ENCODE measurements around the gene GDNF. TPM values are rescaled to one million over a fixed set of nuclear protein-coding genes. Genes with fewer than 3 reads are reported as not detected.

The GDNF gene
- total RNA-seq, 5 donors from 2014 or later (not counting 1 experiment from before 2014, with no cell fraction given), result not detected

GRCh38 chr5:37831821-37832534, 7.9 kb downstream of the GDNF start:
- H3K27me3 ChIP-seq (replicated peaks in 1 of 2; ENCODE audit: control insufficient read depth in 2 of 2, extremely low read depth in 1 of 2, insufficient read depth in 2 of 2, low read length in 1 of 2), result peaks cover 26 to 31% of the 10 kb centered on the region in 2 experiments
- Mint-ChIP-seq H3K9me3 (no peaks in the 10 kb centered on the region), H3K27ac (no peak overlapping the region), H3K4me3 (no peak overlapping the region), H3K27me3 (peaks cover 54 to 56% of the 10 kb centered on the region in 2 donors), H3K36me3 (no peaks in the 10 kb centered on the region), H3K4me1 (peaks cover 1 to 11% (median 2%) of the 10 kb centered on the region in 3 donors)
- no peak for DNase-seq
- no peak overlapping the region for H3K4me3 ChIP-seq (ENCODE audit: control insufficient read depth in 1 of 2, extremely low read depth in 1 of 2, low read length in 1 of 2)
- POLR2A ChIA-PET, result no interaction called here
- CTCF ChIA-PET, result no interaction called here
- no peak overlapping the region for H3K27ac ChIP-seq (ENCODE audit: low read length)
- H3K9me3 ChIP-seq, result no peaks in the 10 kb centered on the region
- no peaks in the 10 kb centered on the region for H3K36me3 ChIP-seq (ENCODE audit: control insufficient read depth in 2 of 2, extremely low read depth in 1 of 2, insufficient read depth in 1 of 2, low read length in 1 of 2)
- peaks cover 0 to 6% of the 10 kb centered on the region in 2 experiments for H3K4me1 ChIP-seq (ENCODE audit: control insufficient read depth in 1 of 2, extremely low read depth in 1 of 2, insufficient read depth in 2 of 2, low read length in 2 of 2)
- no peak for ATAC-seq (replicated peaks in 1 of 4)
- 43% methylated on average over 2 of the region's 7 CpGs for WGBS (ENCODE audit: insufficient coverage)

- DNase-seq (no peak), ATAC-seq (replicated peaks in 1 of 4) (no peak)
- no peaks in the 10 kb centered on the region for H3K36me3 Mint-ChIP-seq
- Histone ChIP-seq H3K27ac (ENCODE audit: low read length) (no peak overlapping the region), H3K4me1 (ENCODE audit: control insufficient read depth in 1 of 2, extremely low read depth in 1 of 2, insufficient read depth in 2 of 2, low read length in 2 of 2) (no peaks in the 10 kb centered on the region), H3K27me3 (replicated peaks in 1 of 2; ENCODE audit: control insufficient read depth in 2 of 2, extremely low read depth in 1 of 2, insufficient read depth in 2 of 2, low read length in 1 of 2) (peaks cover 18 to 21% of the 10 kb centered on the region in 2 experiments), H3K4me3 (ENCODE audit: control insufficient read depth in 1 of 2, extremely low read depth in 1 of 2, low read length in 1 of 2) (no peak overlapping the region), H3K9me3 (no peaks in the 10 kb centered on the region), H3K36me3 (ENCODE audit: control insufficient read depth in 2 of 2, extremely low read depth in 1 of 2, insufficient read depth in 1 of 2, low read length in 1 of 2) (no peaks in the 10 kb centered on the region)
- ChIA-PET CTCF (no interaction called here), POLR2A (no interaction called here)
- H3K9me3 Mint-ChIP-seq, result no peaks in the 10 kb centered on the region
- 61% methylated on average over 4 of the region's 5 CpGs for WGBS (ENCODE audit: insufficient coverage)
- H3K4me3 Mint-ChIP-seq, result no peak overlapping the region
- peaks cover 44 to 56% of the 10 kb centered on the region in 2 donors for H3K27me3 Mint-ChIP-seq
- peaks cover 0 to 5% (median 1%) of the 10 kb centered on the region in 3 donors for H3K4me1 Mint-ChIP-seq
- no peak overlapping the region for H3K27ac Mint-ChIP-seq
Observed at GRCh38 chr5:37830348-37830747, 9.5 kb downstream of the GDNF start.

GRCh38 chr5:37825334-37825915, 14.4 kb downstream of the GDNF start:
- DNase-seq (no peak), ATAC-seq (replicated peaks in 1 of 4) (no peak)
- Mint-ChIP-seq H3K9me3 (no peaks in the 10 kb centered on the region), H3K4me3 (no peak overlapping the region), H3K27me3 (peaks cover 12 to 22% of the 10 kb centered on the region in 2 donors), H3K27ac (no peak overlapping the region), H3K4me1 (no peaks in the 10 kb centered on the region), H3K36me3 (no peaks in the 10 kb centered on the region)
- H3K36me3 ChIP-seq (ENCODE audit: control insufficient read depth in 2 of 2, extremely low read depth in 1 of 2, insufficient read depth in 1 of 2, low read length in 1 of 2), result no peaks in the 10 kb centered on the region
- no peak overlapping the region for H3K27ac ChIP-seq (ENCODE audit: low read length)
- H3K4me1 ChIP-seq (ENCODE audit: control insufficient read depth in 1 of 2, extremely low read depth in 1 of 2, insufficient read depth in 2 of 2, low read length in 2 of 2), result no peaks in the 10 kb centered on the region
- no peak overlapping the region for H3K4me3 ChIP-seq (ENCODE audit: control insufficient read depth in 1 of 2, extremely low read depth in 1 of 2, low read length in 1 of 2)
- peaks cover 3 to 10% of the 10 kb centered on the region in 2 experiments for H3K27me3 ChIP-seq (replicated peaks in 1 of 2; ENCODE audit: control insufficient read depth in 2 of 2, extremely low read depth in 1 of 2, insufficient read depth in 2 of 2, low read length in 1 of 2)
- ChIA-PET POLR2A (no interaction called here), CTCF (no interaction called here)
- no peaks in the 10 kb centered on the region for H3K9me3 ChIP-seq
- WGBS (ENCODE audit: insufficient coverage), result no CpG with 5 or more reads among the region's 2 CpGs

DNA sequence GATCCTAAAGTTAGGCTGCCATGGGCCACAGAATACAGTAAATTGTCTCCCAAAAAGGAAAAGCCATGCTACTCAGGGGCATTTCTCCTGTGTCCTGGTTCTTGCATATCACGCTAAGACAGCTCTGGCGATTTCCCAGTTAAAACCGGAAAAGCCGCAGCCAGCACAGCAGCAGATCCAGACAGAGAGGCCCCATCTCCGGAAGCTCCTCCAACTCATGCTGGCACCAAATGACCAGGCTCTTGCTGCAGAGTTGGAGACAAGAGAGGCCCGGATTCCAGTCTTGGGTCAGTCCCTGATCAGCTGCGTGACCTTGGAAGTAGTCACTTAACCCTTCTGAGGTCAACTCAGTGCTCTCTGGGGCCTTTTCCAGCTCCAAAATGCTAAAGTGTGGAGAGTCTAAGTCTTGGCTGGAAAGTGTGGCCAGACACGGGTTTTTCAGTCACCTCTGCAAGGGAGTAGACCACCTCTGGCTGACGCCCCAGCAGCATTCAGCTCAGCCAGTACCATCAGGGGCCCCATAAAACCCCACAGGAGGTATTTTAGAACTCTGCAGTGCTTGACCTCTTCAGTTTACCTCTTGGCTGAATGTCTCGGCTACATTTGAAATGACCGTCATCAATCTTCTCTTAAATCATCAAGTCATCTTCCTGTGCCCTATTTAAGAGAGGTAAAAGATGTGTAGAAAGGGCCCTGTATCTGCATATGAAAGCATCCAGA, 16.2 kb downstream of the GDNF start:
- Histone ChIP-seq H3K4me3 (ENCODE audit: control insufficient read depth in 1 of 2, extremely low read depth in 1 of 2, low read length in 1 of 2) (no peak overlapping the region), H3K27ac (ENCODE audit: low read length) (no peak overlapping the region), H3K36me3 (ENCODE audit: control insufficient read depth in 2 of 2, extremely low read depth in 1 of 2, insufficient read depth in 1 of 2, low read length in 1 of 2) (no peaks in the 10 kb centered on the region), H3K4me1 (ENCODE audit: control insufficient read depth in 1 of 2, extremely low read depth in 1 of 2, insufficient read depth in 2 of 2, low read length in 2 of 2) (no peaks in the 10 kb centered on the region), H3K27me3 (replicated peaks in 1 of 2; ENCODE audit: control insufficient read depth in 2 of 2, extremely low read depth in 1 of 2, insufficient read depth in 2 of 2, low read length in 1 of 2) (peaks cover under 1 to 7% of the 10 kb centered on the region in 2 experiments), H3K9me3 (no peaks in the 10 kb centered on the region)
- no peaks in the 10 kb centered on the region for H3K4me1 Mint-ChIP-seq
- ChIA-PET POLR2A (no interaction called here), CTCF (no interaction called here)
- no peaks in the 10 kb centered on the region for H3K9me3 Mint-ChIP-seq
- ATAC-seq (replicated peaks in 1 of 4) (no peak), DNase-seq (no peak)
- no peak overlapping the region for H3K27ac Mint-ChIP-seq
- H3K4me3 Mint-ChIP-seq, result no peak overlapping the region
- 82% methylated on average over 9 of the region's 11 CpGs for WGBS (ENCODE audit: insufficient coverage)
- H3K36me3 Mint-ChIP-seq, result no peaks in the 10 kb centered on the region
- H3K27me3 Mint-ChIP-seq, result peaks cover 4 to 13% of the 10 kb centered on the region in 2 donors

DNA sequence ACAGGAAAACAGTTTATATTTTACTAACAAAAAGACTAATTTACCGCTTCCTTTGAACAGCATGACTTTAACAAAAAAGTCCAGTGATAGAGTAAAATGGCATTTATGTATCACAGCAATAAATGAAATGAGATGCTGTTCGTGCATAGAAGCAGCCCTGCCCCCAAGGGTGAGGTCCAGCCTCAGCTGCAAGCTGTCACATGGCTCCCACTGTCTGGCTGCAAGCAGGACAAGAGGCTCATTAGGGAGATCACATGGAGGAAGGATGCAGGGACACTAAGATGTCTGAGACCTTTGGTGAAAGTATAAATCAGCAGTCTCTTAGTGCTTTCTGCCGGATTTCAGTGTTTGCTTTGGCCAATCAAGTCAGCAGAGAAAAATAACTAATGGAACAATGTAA, 23.0 kb downstream of the GDNF start:
- Mint-ChIP-seq H3K4me3 (no peak overlapping the region), H3K9me3 (peaks cover 0 to 3% (median 0%) of the 10 kb centered on the region in 3 donors), H3K36me3 (no peaks in the 10 kb centered on the region), H3K27ac (no peak overlapping the region), H3K27me3 (peaks cover 4 to 5% of the 10 kb centered on the region in 2 donors), H3K4me1 (no peaks in the 10 kb centered on the region)
- H3K4me3 ChIP-seq (ENCODE audit: control insufficient read depth in 1 of 2, extremely low read depth in 1 of 2, low read length in 1 of 2), result no peak overlapping the region
- DNase-seq (no peak), ATAC-seq (replicated peaks in 1 of 4) (no peak)
- H3K4me1 ChIP-seq (ENCODE audit: control insufficient read depth in 1 of 2, extremely low read depth in 1 of 2, insufficient read depth in 2 of 2, low read length in 2 of 2), result no peaks in the 10 kb centered on the region
- no peaks in the 10 kb centered on the region for H3K36me3 ChIP-seq (ENCODE audit: control insufficient read depth in 2 of 2, extremely low read depth in 1 of 2, insufficient read depth in 1 of 2, low read length in 1 of 2)
- 50% methylated on average over 1 of the region's 3 CpGs for WGBS (ENCODE audit: insufficient coverage)
- POLR2A ChIA-PET, result no interaction called here
- H3K9me3 ChIP-seq, result no peaks in the 10 kb centered on the region
- H3K27me3 ChIP-seq (replicated peaks in 1 of 2; ENCODE audit: control insufficient read depth in 2 of 2, extremely low read depth in 1 of 2, insufficient read depth in 2 of 2, low read length in 1 of 2), result peaks cover 0 to 12% of the 10 kb centered on the region in 2 experiments
- CTCF ChIA-PET, result no interaction called here
- H3K27ac ChIP-seq (ENCODE audit: low read length), result no peak overlapping the region

- ATAC-seq (replicated peaks in 1 of 4), result no peak
- Histone ChIP-seq H3K4me3 (ENCODE audit: control insufficient read depth in 1 of 2, extremely low read depth in 1 of 2, low read length in 1 of 2) (no peak overlapping the region), H3K27me3 (replicated peaks in 1 of 2; ENCODE audit: control insufficient read depth in 2 of 2, extremely low read depth in 1 of 2, insufficient read depth in 2 of 2, low read length in 1 of 2) (peaks cover 0 to 12% of the 10 kb centered on the region in 2 experiments), H3K27ac (ENCODE audit: low read length) (no peak overlapping the region), H3K36me3 (ENCODE audit: control insufficient read depth in 2 of 2, extremely low read depth in 1 of 2, insufficient read depth in 1 of 2, low read length in 1 of 2) (no peaks in the 10 kb centered on the region), H3K4me1 (ENCODE audit: control insufficient read depth in 1 of 2, extremely low read depth in 1 of 2, insufficient read depth in 2 of 2, low read length in 2 of 2) (no peaks in the 10 kb centered on the region), H3K9me3 (no peaks in the 10 kb centered on the region)
- CTCF ChIA-PET, result no interaction called here
- no peak overlapping the region for H3K27ac Mint-ChIP-seq
- no peak overlapping the region for H3K4me3 Mint-ChIP-seq
- H3K27me3 Mint-ChIP-seq, result peaks cover 4 to 5% of the 10 kb centered on the region in 2 donors
- no CpG with 5 or more reads among the region's 3 CpGs for WGBS (ENCODE audit: insufficient coverage)
- H3K9me3 Mint-ChIP-seq, result peaks cover 0 to 3% (median 0%) of the 10 kb centered on the region in 3 donors
- H3K36me3 Mint-ChIP-seq, result no peaks in the 10 kb centered on the region
- POLR2A ChIA-PET, result no interaction called here
- DNase-seq, result no peak
- H3K4me1 Mint-ChIP-seq, result no peaks in the 10 kb centered on the region
Observed at GRCh38 chr5:37816331-37816730, 23.5 kb downstream of the GDNF start.
